Keratinocyte (primary cell): Measurements from ENCODE around the gene XCR1. TPM values are rescaled to one million over a fixed set of nuclear protein-coding genes. Genes with fewer than 3 reads are reported as not detected.

Source experiments
- DNase-seq: peaks from one replicate; pipeline ENCODE4 v3.0.0-alpha.2; 2011; ENCODE audit warnings: low read depth, missing footprints, low spot score
- FAIRE-seq: peaks from 2 replicates; lab custom pipeline; 2011; peaks lifted over from hg19 to GRCh38; lab: Jason Lieb, UNC
- H2AFZ ChIP-seq: 2 replicates; pipeline ENCODE4 v1.6.0; 2012; ENCODE audit warnings: low read length, control low read depth, inconsistent platforms; ENCODE audit not compliant: control insufficient read depth
- H3K27ac ChIP-seq: 2 replicates; pipeline ENCODE4 v1.5.1; 2011; ENCODE audit warnings: low read length; ENCODE audit not compliant: control insufficient read depth, insufficient read depth
- H3K27me3 ChIP-seq: 3 replicates; pipeline ENCODE4 v1.6.0; 2011; ENCODE audit warnings: low read length; ENCODE audit not compliant: control insufficient read depth, insufficient read depth; ENCODE audit errors: extremely low read depth
- H3K36me3 ChIP-seq, 2 experiments: 2 replicates in 1 of 2; 3 replicates in 1 of 2; pipeline ENCODE4 v1.5.1; 2011; ENCODE audit warnings: low read length in 2 of 2, mild to moderate bottlenecking in 1 of 2; ENCODE audit not compliant: control insufficient read depth in 2 of 2, insufficient read depth in 2 of 2; ENCODE audit errors: extremely low read depth in 1 of 2
- H3K4me1 ChIP-seq: 3 replicates; pipeline ENCODE4 v1.5.1; 2011; ENCODE audit warnings: low read length; ENCODE audit not compliant: control insufficient read depth, insufficient read depth; ENCODE audit errors: extremely low read depth
- H3K4me2 ChIP-seq: 3 replicates; pipeline ENCODE4 v1.6.0; 2011; ENCODE audit warnings: low read depth, low read length; ENCODE audit not compliant: control insufficient read depth, insufficient read depth; ENCODE audit errors: extremely low read depth
- H3K4me3 ChIP-seq, 3 experiments: fragments of 200-600 bp in 1 of 3; sonication (generic) in 1 of 3; 2 replicates in 2 of 3; 3 replicates in 1 of 3; pipeline ENCODE4 v1.5.1; 2011 to 2016; ENCODE audit warnings: low read length in 3 of 3, mild to moderate bottlenecking in 3 of 3, control low read depth in 2 of 3, inconsistent platforms in 1 of 3, low read depth in 1 of 3, mixed read lengths in 1 of 3, mixed run types in 1 of 3, moderate library complexity in 1 of 3; ENCODE audit not compliant: control insufficient read depth in 2 of 3, insufficient read depth in 2 of 3; ENCODE audit errors: extremely low read depth in 1 of 3
- H3K79me2 ChIP-seq: 2 replicates; pipeline ENCODE4 v1.6.0; 2012; ENCODE audit warnings: low read length; ENCODE audit not compliant: control insufficient read depth, insufficient read depth
- H3K9ac ChIP-seq: 3 replicates; pipeline ENCODE4 v1.6.0; 2011; ENCODE audit warnings: low read length; ENCODE audit not compliant: control insufficient read depth, insufficient read depth; ENCODE audit errors: extremely low read depth
- H3K9me1 ChIP-seq: 3 replicates; pipeline ENCODE4 v1.6.0; 2011; ENCODE audit warnings: low read length; ENCODE audit not compliant: control insufficient read depth, insufficient read depth; ENCODE audit errors: extremely low read depth
- H3K9me3 ChIP-seq: 2 replicates; pipeline ENCODE4 v1.5.1; 2012; ENCODE audit warnings: low read depth, low read length; ENCODE audit not compliant: control insufficient read depth
- H4K20me1 ChIP-seq: 3 replicates; pipeline ENCODE4 v1.6.0; 2011; ENCODE audit warnings: low read length; ENCODE audit not compliant: control insufficient read depth, insufficient read depth; ENCODE audit errors: extremely low read depth
- EZH2 ChIP-seq: IDR thresholded peaks from one replicate; pipeline ENCODE4 v1.6.1; 2012; ENCODE audit warnings: inconsistent platforms, mild to moderate bottlenecking, low read length, moderate library complexity
- dilution Hi-C: fragments of 300-500 bp; cut with MboI; formaldehyde crosslinking; loops from one replicate; pipeline ENCODE4 v1.7.0; 2020; ENCODE audit warnings: low sequenced_read_pairs; ENCODE audit not compliant: extremely low pct_ligation_motif_present
- polyA plus RNA-seq, 5 experiments: library from polyadenylated mRNA; depleted of rRNA in 3 of 5; stranded (reverse) in 3 of 5; stranded (forward) in 1 of 5; unstranded in 1 of 5; fragments of >200 nt; gene quantifications; 1 replicate in 1 of 5; 2 replicates in 3 of 5; 3 replicates in 1 of 5; pipeline versions ENCODE4 v1.2.1 to v1.2.3, GENCODE V29; 2011 to 2012; ENCODE audit warnings: missing spikeins in 2 of 5, low read depth in 1 of 5, low replicate concordance in 1 of 5
- TF ChIP-seq, protein P1 (sequence below), 3 experiments: IDR thresholded peaks in 1 of 3; conservative IDR thresholded peaks in 1 of 3; optimal IDR thresholded peaks in 1 of 3; 2 replicates in 2 of 3; 3 replicates in 1 of 3; pipeline versions ENCODE3 to v1.5.1; 2011; ENCODE audit warnings: low read length in 3 of 3, mild to moderate bottlenecking in 3 of 3, moderate library complexity in 2 of 3, control low read depth in 1 of 3, inconsistent platforms in 1 of 3; ENCODE audit not compliant: insufficient read depth in 2 of 3; ENCODE audit errors: extremely low read depth in 1 of 3

Gene XCR1
- polyA plus RNA-seq, 1 donor (not counting 4 experiments of a cell fraction or from before 2014, with no cell fraction given) = 0.01 TPM

DNA sequence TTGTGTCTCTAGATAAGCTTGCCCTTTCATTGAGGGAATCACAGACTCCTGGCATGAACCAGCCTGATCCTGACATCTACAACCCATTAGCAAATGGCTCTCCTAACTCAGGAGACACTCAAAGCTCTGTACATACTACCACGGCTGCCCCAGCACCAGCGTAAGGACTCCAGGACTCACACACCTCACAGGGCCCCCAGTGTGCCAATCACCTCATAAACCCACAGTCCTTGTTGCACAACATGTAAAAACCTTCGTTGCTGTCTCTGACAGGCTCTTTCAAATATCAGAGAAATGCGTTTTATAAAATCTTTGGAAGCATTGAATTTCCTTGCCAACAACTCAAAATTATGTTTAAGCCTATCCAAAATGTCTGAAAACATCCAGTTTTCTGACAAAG, 38.9 kb downstream of the XCR1 start:
- no peak overlapping the region for H3K9ac ChIP-seq
- no peaks in the 10 kb centered on the region for H4K20me1 ChIP-seq
- H3K27me3 ChIP-seq = no peaks in the 10 kb centered on the region
- FAIRE-seq = no peak
- H3K79me2 ChIP-seq = peaks cover 2% of the 10 kb centered on the region
- peaks cover 0 to 8% of the 10 kb centered on the region in 2 experiments for H3K36me3 ChIP-seq
- H3K9me1 ChIP-seq = peaks cover 2% of the 10 kb centered on the region
- H3K4me3 ChIP-seq = no peak overlapping the region
- dilution Hi-C loops = no loop called here
- no peak overlapping the region for H3K4me2 ChIP-seq
- no peak for DNase-seq
- H3K4me1 ChIP-seq = peaks cover 30% of the 10 kb centered on the region
- no peak overlapping the region for H2AFZ ChIP-seq
- no peak overlapping the region for H3K27ac ChIP-seq
- TF ChIP-seq, protein P1, sequence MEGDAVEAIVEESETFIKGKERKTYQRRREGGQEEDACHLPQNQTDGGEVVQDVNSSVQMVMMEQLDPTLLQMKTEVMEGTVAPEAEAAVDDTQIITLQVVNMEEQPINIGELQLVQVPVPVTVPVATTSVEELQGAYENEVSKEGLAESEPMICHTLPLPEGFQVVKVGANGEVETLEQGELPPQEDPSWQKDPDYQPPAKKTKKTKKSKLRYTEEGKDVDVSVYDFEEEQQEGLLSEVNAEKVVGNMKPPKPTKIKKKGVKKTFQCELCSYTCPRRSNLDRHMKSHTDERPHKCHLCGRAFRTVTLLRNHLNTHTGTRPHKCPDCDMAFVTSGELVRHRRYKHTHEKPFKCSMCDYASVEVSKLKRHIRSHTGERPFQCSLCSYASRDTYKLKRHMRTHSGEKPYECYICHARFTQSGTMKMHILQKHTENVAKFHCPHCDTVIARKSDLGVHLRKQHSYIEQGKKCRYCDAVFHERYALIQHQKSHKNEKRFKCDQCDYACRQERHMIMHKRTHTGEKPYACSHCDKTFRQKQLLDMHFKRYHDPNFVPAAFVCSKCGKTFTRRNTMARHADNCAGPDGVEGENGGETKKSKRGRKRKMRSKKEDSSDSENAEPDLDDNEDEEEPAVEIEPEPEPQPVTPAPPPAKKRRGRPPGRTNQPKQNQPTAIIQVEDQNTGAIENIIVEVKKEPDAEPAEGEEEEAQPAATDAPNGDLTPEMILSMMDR (optimal IDR thresholded peaks at IDR 0.05 in 1 of 3, IDR thresholded peaks at IDR 0.05 in 1 of 3, conservative IDR thresholded peaks at IDR 0.05 in 1 of 3; ENCODE audit: extremely low read depth in 1 of 3, insufficient read depth in 2 of 3, low read length in 3 of 3) = no peak
- no peak for TF ChIP-seq EZH2
- no peaks in the 10 kb centered on the region for H3K9me3 ChIP-seq

DNA sequence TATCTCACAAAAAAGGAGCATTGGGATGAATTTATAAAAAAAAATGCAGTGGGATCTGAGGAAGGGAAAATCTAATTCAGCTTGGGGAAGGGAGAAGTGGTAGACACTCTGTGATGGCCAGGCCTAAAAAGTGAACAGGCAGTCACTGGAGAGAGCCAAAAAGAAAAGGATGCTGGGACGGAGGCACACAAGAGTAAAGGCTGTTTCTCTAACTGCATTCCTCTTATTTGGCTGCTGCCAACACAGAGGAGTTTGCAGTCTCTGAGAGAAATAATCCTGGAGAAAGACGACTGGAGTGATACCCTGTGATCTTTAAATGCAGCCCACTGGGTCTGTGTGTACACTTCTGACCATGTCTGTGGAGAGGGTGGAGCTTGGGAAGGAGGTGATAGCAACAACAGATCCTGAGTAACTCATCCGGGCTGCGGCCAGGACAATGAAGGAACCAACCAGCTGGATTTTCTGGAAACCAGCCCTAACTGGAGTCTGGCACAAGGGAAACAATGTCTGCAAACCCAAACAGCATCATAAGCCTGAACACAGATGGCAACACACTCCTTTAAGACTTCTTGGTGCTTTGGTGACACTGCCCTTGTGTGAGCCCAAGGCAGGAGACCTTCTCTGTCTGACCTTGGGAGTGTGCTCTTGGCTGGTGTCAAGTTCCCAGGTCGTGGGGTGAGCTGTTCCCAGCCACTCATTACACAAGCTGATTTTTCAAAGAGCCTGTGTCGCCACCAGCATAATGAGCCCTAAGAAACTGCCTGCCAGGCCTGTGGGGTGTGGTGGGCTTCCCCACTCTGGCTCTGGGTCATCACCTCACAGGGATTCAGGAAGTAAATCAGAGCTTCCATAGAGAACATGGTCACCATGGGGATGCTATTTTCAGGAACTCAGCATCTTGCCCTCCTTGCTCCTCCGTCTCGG, 39.7 kb downstream of the XCR1 start:
- Histone ChIP-seq H2AFZ (no peak overlapping the region), H4K20me1 (no peaks in the 10 kb centered on the region), H3K4me1 (peaks cover 30% of the 10 kb centered on the region), H3K9me1 (peaks cover 2% of the 10 kb centered on the region), H3K27ac (no peak overlapping the region), H3K4me3 (no peak overlapping the region), H3K79me2 (peaks cover 2% of the 10 kb centered on the region), H3K9me3 (no peaks in the 10 kb centered on the region), H3K36me3 (peaks cover 6 to 8% of the 10 kb centered on the region in 2 experiments), H3K9ac (no peak overlapping the region), H3K27me3 (no peaks in the 10 kb centered on the region), H3K4me2 (no peak overlapping the region)
- dilution Hi-C loops = no loop called here
- DNase-seq = no peak
- TF ChIP-seq EZH2 = no peak
- TF ChIP-seq, protein P1 (optimal IDR thresholded peaks at IDR 0.05 in 1 of 3, IDR thresholded peaks at IDR 0.05 in 1 of 3, conservative IDR thresholded peaks at IDR 0.05 in 1 of 3; ENCODE audit: extremely low read depth in 1 of 3, insufficient read depth in 2 of 3, low read length in 3 of 3) = no peak
- FAIRE-seq = peak; percentile 81
